ENCODE results near the gene CERCAM.

GRCh38 chr9:128391956-128392301 is 28.7 kb upstream of the CERCAM start:
- TF ChIP-seq CTCF (conservative IDR thresholded peaks at IDR 0.05; ENCODE audit: low read depth, low read length) (no peak), EZH2 (IDR thresholded peaks at IDR 0.05; ENCODE audit: borderline replicate concordance, low read depth, low read length, poor library complexity, severe bottlenecking) (no peak)
